Natural killer cell (primary cell): ENCODE measurements around the gene CD86. TPM values are rescaled to one million over a fixed set of nuclear protein-coding genes. Genes with fewer than 3 reads are reported as not detected.

Experiments
- ATAC-seq, 3 donors: fragments of 150-1000 bp in 2 of 3; fragments of 200-7000 bp in 1 of 3; cut with Tn5 transposase; 1 replicate in 1 of 3; 2 replicates in 2 of 3; pipeline ENCODE4 v1.10.0; 2021; ENCODE audit warnings: mild to moderate bottlenecking in 2 of 3, moderate library complexity in 2 of 3
- DNase-seq, 2 donors: peaks; one replicate each; pipeline versions ENCODE4 v3.0.0 to v3.0.0-alpha.2; 2013 to 2021; ENCODE audit warnings: mixed read lengths in 1 of 2
- H3K27ac ChIP-seq: one replicate; pipeline ENCODE4 v1.5.1; 2013; ENCODE audit warnings: mild to moderate bottlenecking, low read length
- H3K27me3 ChIP-seq: one replicate; pipeline ENCODE4 v1.6.1; 2013; ENCODE audit warnings: low read length; ENCODE audit not compliant: control insufficient read depth, insufficient read depth
- H3K36me3 ChIP-seq: one replicate; pipeline ENCODE4 v1.6.1; 2013; ENCODE audit warnings: low read length; ENCODE audit not compliant: control insufficient read depth, insufficient read depth
- H3K4me1 ChIP-seq: one replicate; pipeline ENCODE4 v1.6.1; 2013; ENCODE audit warnings: low read length; ENCODE audit not compliant: control insufficient read depth, insufficient read depth
- H3K4me3 ChIP-seq: one replicate; pipeline ENCODE4 v1.5.1; 2013; ENCODE audit warnings: low read length
- H3K9me3 ChIP-seq: one replicate; pipeline ENCODE4 v1.6.1; 2013; ENCODE audit warnings: low read length; ENCODE audit not compliant: control insufficient read depth, insufficient read depth
- H3K27ac Mint-ChIP-seq, 2 donors: one replicate each; pipeline ENCODE4 v1.8.0; 2022; ENCODE audit warnings: mild to moderate bottlenecking in 2 of 2, mixed read lengths in 2 of 2, moderate library complexity in 1 of 2
- H3K27me3 Mint-ChIP-seq, 2 donors: one replicate each; pipeline ENCODE4 v1.8.0; 2022; ENCODE audit warnings: low read depth in 2 of 2, mixed read lengths in 2 of 2
- H3K36me3 Mint-ChIP-seq: one replicate; pipeline ENCODE4 v1.8.0; 2022; ENCODE audit warnings: mixed read lengths
- H3K4me1 Mint-ChIP-seq, 2 donors: one replicate each; pipeline ENCODE4 v1.8.0; 2022; ENCODE audit warnings: mixed read lengths in 2 of 2
- H3K4me3 Mint-ChIP-seq: one replicate; pipeline ENCODE4 v1.8.0; 2022; ENCODE audit warnings: mild to moderate bottlenecking, moderate library complexity, mixed read lengths
- H3K9me3 Mint-ChIP-seq, 2 donors: one replicate each; pipeline ENCODE4 v1.8.0; 2022; ENCODE audit warnings: mixed read lengths in 2 of 2
- CTCF ChIP-seq: fragments of 200-600 bp; IDR thresholded peaks from one replicate; pipeline ENCODE4 v1.8.0; 2022; ENCODE audit warnings: antibody characterized with exemption
- WGBS: methylation state at CpG from one replicate; pipeline ENCODE4 v1.1.7; 2013; ENCODE audit warnings: missing lambda C conversion rate; ENCODE audit not compliant: insufficient coverage; 5-methylcytosine and 5-hydroxymethylcytosine counted together
- intact Hi-C: fragments of 100-400 bp; cut with micrococcal nuclease; formaldehyde crosslinking; loops from one replicate; pipeline ENCODE4 v1.14.2; 2022
- total RNA-seq, 4 donors: library from RNA; stranded (reverse); fragments of 120-200 nt in 1 of 4; gene quantifications; one replicate each; pipeline versions ENCODE4 v1.2.3 to v1.2.4, GENCODE V29; 2013 to 2022

Gene CD86
- 1 to 10 TPM; 2.1 to 6.9 (median 4.7) TPM for total RNA-seq
- 18.0 TPM for total RNA-seq (2013)

GRCh38 chr3:122055215-122055614, at the start of gene CD86:
TSS of gene CD86 (plus strand) at chr3:122055362. CDS start at chr3:122055490, 128 bp downstream.
- H3K4me3 ChIP-seq = peak within 1 kb of the TSS; percentile 28
- H3K27ac ChIP-seq = peak within 1 kb of the TSS; percentile 33
- no peaks in the 10 kb centered on the region for H3K9me3 ChIP-seq
- DNase-seq (no peak), ATAC-seq (no peak)
- intact Hi-C loops = no loop called here
- Mint-ChIP-seq H3K4me3 (peak within 1 kb of the TSS; percentile 3), H3K36me3 (peaks cover 7% of the 10 kb centered on the region), H3K9me3 (peaks cover 0 to 2% of the 10 kb centered on the region in 2 donors), H3K4me1 (no peaks in the 10 kb centered on the region), H3K27me3 (peaks cover 9 to 10% of the 10 kb centered on the region in 2 donors), H3K27ac (no peak within 1 kb of the TSS)
- TF ChIP-seq CTCF = no peak
- WGBS = 18% methylated on average over 3 of the region's 3 CpGs
- H3K36me3 ChIP-seq = no peaks in the 10 kb centered on the region
- no peaks in the 10 kb centered on the region for H3K4me1 ChIP-seq
- H3K27me3 ChIP-seq = no peaks in the 10 kb centered on the region

GRCh38 chr3:122006267-122006666, 48.9 kb upstream of the CD86 start:
- intact Hi-C loops = no loop called here
- 90% methylated on average over 2 of the region's 2 CpGs for WGBS
- H3K27me3 ChIP-seq = peaks cover 3% of the 10 kb centered on the region
- peaks cover 3% of the 10 kb centered on the region for H3K4me1 ChIP-seq
- no peak overlapping the region for H3K4me3 Mint-ChIP-seq
- no peak overlapping the region for H3K27ac ChIP-seq
- peaks cover 10 to 33% of the 10 kb centered on the region in 2 donors for H3K27me3 Mint-ChIP-seq
- H3K36me3 ChIP-seq = no peaks in the 10 kb centered on the region
- H3K4me3 ChIP-seq = no peak overlapping the region
- no peaks in the 10 kb centered on the region for H3K4me1 Mint-ChIP-seq
- H3K9me3 ChIP-seq = no peaks in the 10 kb centered on the region
- no peak overlapping the region for H3K27ac Mint-ChIP-seq
- DNase-seq (no peak), ATAC-seq (no peak)
- H3K9me3 Mint-ChIP-seq = no peaks in the 10 kb centered on the region
- no peak for TF ChIP-seq CTCF
- no peaks in the 10 kb centered on the region for H3K36me3 Mint-ChIP-seq

GRCh38 chr3:122008166-122008565, 47.0 kb upstream of the CD86 start:
- WGBS = 90% methylated on average over 2 of the region's 2 CpGs
- no peaks in the 10 kb centered on the region for H3K36me3 ChIP-seq
- DNase-seq (no peak), ATAC-seq (no peak)
- H3K27me3 Mint-ChIP-seq = peaks cover 7 to 22% of the 10 kb centered on the region in 2 donors
- intact Hi-C loops = no loop called here
- H3K9me3 ChIP-seq = no peaks in the 10 kb centered on the region
- H3K4me1 Mint-ChIP-seq = no peaks in the 10 kb centered on the region
- H3K27ac ChIP-seq = no peak overlapping the region
- no peaks in the 10 kb centered on the region for H3K4me1 ChIP-seq
- no peaks in the 10 kb centered on the region for H3K36me3 Mint-ChIP-seq
- H3K4me3 Mint-ChIP-seq = no peak overlapping the region
- no peaks in the 10 kb centered on the region for H3K9me3 Mint-ChIP-seq
- no peaks in the 10 kb centered on the region for H3K27me3 ChIP-seq
- no peak for TF ChIP-seq CTCF
- no peak overlapping the region for H3K4me3 ChIP-seq
- H3K27ac Mint-ChIP-seq = no peak overlapping the region

GRCh38 chr3:122010506-122010905, 44.7 kb upstream of the CD86 start:
- intact Hi-C loops = no loop called here
- Mint-ChIP-seq H3K27ac (no peak overlapping the region), H3K4me3 (no peak overlapping the region), H3K9me3 (no peaks in the 10 kb centered on the region), H3K36me3 (no peaks in the 10 kb centered on the region), H3K4me1 (no peaks in the 10 kb centered on the region), H3K27me3 (peaks cover 3 to 5% of the 10 kb centered on the region in 2 donors)
- H3K36me3 ChIP-seq = no peaks in the 10 kb centered on the region
- 92% methylated on average over 1 of the region's 2 CpGs for whole genome bisulfite sequencing
- H3K4me3 ChIP-seq = no peak overlapping the region
- no peaks in the 10 kb centered on the region for H3K27me3 ChIP-seq
- no peak for DNase-seq
- H3K9me3 ChIP-seq = no peaks in the 10 kb centered on the region
- ATAC-seq = no peak
- no peak overlapping the region for H3K27ac ChIP-seq
- no peak for TF ChIP-seq CTCF
- H3K4me1 ChIP-seq = no peaks in the 10 kb centered on the region
